ENCODE data around the gene OR14A2.

DNA sequence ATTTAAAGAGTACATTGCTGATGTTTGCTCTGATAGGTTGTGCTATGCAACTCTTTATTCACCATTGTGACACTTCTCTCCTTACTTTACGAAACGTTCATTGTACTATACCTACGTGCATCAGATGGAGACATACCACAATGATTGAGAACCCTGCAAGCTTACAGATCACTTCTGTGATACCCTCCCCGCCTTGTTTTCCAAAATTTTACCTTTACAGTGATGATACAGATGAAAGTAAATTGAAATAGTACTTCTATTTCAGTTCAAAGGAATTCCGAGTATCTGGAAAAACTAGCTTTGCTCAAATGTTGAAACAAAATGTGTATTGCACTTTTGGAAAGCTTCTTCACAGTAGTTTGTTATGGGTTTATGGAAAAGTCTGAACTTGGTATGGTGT, 6.2 kb downstream of the OR14A2 start:
- TF ChIP-seq CTCF (IDR thresholded peaks at IDR 0.05; ENCODE audit: low read depth, low read length, poor library complexity, severe bottlenecking) (no peak), EZH2phosphoT487 (IDR thresholded peaks at IDR 0.05; ENCODE audit: borderline replicate concordance, low read length) (no peak)
